ACC112 (cell line): ENCODE results near the gene LINC00632.

Experiments used
- H2AFZ ChIP-seq: fragments of 200-600 bp; sonication (generic); one replicate; pipeline ENCODE4 v1.6.0; 2017; ENCODE audit warnings: antibody characterized with exemption, low read length; ENCODE audit not compliant: unreplicated experiment
- H3K27ac ChIP-seq: fragments of 200-600 bp; sonication (generic); 2 replicates; pipeline ENCODE4 v1.5.1; 2014; ENCODE audit warnings: low read depth, mild to moderate bottlenecking, antibody characterized with exemption, low read length, moderate library complexity
- H3K27me3 ChIP-seq: fragments of 200-600 bp; sonication (generic); 2 replicates; pipeline ENCODE4 v1.6.1; 2014; ENCODE audit warnings: mild to moderate bottlenecking, antibody characterized with exemption, low read length, moderate library complexity, mixed read lengths; ENCODE audit not compliant: insufficient read depth
- H3K36me3 ChIP-seq: fragments of 200-600 bp; sonication (generic); 2 replicates; pipeline ENCODE4 v1.6.1; 2016; ENCODE audit warnings: mild to moderate bottlenecking, antibody characterized with exemption, low read length, moderate library complexity, mixed read lengths; ENCODE audit not compliant: insufficient read depth
- H3K4me1 ChIP-seq: fragments of 200-600 bp; sonication (generic); one replicate; pipeline ENCODE4 v1.6.1; 2016; ENCODE audit warnings: low read length, mixed read lengths; ENCODE audit not compliant: insufficient read depth, unreplicated experiment, control insufficient read depth
- H3K4me3 ChIP-seq: fragments of 200-600 bp; sonication (generic); 2 replicates; pipeline ENCODE4 v1.5.1; 2014; ENCODE audit warnings: mild to moderate bottlenecking, low read depth, low read length
- H3K79me2 ChIP-seq: fragments of 200-600 bp; sonication (generic); one replicate; pipeline ENCODE4 v1.6.0; 2016; ENCODE audit warnings: low read length; ENCODE audit not compliant: control insufficient read depth, unreplicated experiment, insufficient read depth

The LINC00632 gene

DNA sequence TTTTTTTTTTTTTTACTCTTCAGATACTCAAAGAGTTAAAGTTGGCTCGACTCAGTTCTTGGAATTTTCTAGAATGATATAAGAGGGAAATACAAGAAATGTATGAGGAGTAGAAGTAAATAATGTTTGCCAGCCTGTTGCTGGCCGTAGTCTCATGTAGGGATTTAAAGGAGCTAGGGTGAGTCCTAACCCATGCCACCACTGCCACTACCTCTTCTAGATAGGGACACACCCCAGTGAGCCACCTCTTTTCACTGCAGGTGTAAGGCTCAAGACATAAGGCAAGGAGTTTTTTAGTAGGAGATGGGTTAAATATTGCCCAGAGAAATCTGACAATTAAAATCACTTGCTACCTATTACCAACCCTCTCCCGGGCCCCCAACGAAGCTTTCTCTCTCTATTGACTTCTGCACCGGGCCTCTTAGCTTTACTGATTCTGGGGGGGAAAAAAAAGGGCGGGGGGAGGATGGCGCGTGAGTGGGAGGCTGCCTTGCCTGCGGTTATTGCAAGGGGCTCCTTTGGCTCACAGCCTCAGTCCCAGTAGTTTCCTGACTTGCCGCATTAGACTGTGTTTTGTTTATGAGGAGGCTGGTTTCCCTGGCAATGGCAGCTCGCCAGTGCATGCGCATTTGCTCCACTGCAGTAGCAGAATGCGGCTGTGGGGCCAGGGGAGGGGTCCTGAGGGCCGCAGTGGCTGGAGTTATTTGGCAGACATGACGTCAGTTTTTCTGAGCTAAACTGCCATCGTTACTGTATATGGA is 3.0 kb downstream of the LINC00632 start:
- no peak overlapping the region for H3K27ac ChIP-seq
- H3K79me2 ChIP-seq = no peaks in the 10 kb centered on the region
- no peaks in the 10 kb centered on the region for H3K4me1 ChIP-seq
- H3K27me3 ChIP-seq = no peaks in the 10 kb centered on the region
- no peak overlapping the region for H2AFZ ChIP-seq
- no peak overlapping the region for H3K4me3 ChIP-seq
- H3K36me3 ChIP-seq = no peaks in the 10 kb centered on the region

DNA sequence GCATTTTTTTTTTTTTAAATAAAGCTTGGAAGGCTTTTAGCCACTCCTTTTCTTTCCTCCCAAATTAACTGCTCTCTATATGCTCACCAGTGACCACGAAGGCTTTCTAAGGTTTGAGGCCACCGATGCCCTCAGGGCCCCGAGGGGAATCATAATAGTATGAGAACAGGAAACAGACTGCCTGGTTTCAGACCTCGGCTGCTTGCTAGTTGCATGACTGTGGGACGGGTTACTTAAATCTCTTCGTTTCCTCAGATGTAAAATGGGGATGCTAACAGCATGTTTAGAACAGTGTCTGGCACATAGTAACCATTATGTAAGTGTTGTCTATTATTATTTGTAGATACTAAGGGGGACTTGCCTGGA is 3.6 kb downstream of the LINC00632 start:
- Histone ChIP-seq H3K27me3 (no peaks in the 10 kb centered on the region), H3K4me1 (no peaks in the 10 kb centered on the region), H3K4me3 (no peak overlapping the region), H3K36me3 (no peaks in the 10 kb centered on the region), H2AFZ (no peak overlapping the region), H3K27ac (no peak overlapping the region), H3K79me2 (no peaks in the 10 kb centered on the region)

DNA sequence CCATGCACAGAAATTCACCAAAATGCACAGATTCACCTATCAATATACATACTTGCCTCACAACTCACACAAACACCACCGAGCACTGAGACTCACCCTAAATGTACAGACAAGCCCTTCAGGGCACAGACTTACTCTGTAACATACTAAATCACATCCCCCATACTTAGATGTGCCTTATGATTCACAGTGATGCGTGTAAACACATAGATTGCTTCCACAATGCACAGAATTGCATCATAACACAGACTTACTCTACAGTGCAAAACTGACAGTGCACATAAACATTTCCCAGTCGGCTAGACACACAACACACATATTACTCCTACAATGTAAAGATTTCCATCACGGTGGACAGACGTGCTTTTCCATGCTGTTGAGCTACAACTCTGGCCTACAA is 6.2 kb downstream of the LINC00632 start:
- no peak overlapping the region for H3K4me3 ChIP-seq
- no peaks in the 10 kb centered on the region for H3K27me3 ChIP-seq
- no peaks in the 10 kb centered on the region for H3K4me1 ChIP-seq
- no peaks in the 10 kb centered on the region for H3K79me2 ChIP-seq
- H2AFZ ChIP-seq = no peak overlapping the region
- no peak overlapping the region for H3K27ac ChIP-seq
- H3K36me3 ChIP-seq = no peaks in the 10 kb centered on the region

DNA sequence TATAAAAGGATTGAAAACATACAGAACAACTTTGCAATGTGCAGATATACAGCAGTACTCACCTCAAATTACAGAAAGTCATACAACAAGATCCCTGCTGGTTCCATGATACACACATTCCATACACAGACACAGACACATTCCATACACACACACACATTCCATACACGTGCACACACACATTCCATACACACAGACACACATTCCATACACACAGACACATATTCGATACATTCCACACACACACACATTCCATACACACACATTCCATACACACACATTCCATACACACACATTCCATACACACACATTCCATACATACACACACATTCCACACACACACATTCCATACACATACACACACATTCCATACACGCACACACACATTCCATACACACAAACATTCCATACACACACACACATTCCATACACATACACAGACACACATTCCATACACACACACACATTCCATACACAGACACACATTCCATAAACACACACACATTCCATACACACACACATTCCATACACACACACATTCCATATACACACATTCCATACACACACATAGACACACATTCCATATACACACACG is 13.7 kb downstream of the LINC00632 start:
- Histone ChIP-seq H3K79me2 (no peaks in the 10 kb centered on the region), H3K27ac (no peak overlapping the region), H3K4me3 (no peak overlapping the region), H2AFZ (no peak overlapping the region), H3K4me1 (no peaks in the 10 kb centered on the region), H3K27me3 (no peaks in the 10 kb centered on the region), H3K36me3 (no peaks in the 10 kb centered on the region)

DNA sequence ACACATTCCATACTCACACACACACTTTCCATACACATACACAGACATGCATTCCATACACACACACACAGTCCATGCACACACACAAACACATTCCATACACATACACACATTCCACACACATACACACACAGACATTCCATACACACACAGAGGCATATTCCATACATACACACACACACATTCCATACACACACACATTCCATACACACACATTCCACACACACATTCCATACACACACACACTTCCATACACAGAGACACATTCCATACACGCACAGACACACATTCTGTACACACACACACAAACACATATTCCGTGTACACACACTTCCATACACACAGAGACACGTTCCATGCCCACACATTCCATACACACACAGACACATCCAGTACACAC is 14.8 kb downstream of the LINC00632 start:
- H3K27me3 ChIP-seq = no peaks in the 10 kb centered on the region
- H3K4me3 ChIP-seq = no peak overlapping the region
- no peaks in the 10 kb centered on the region for H3K79me2 ChIP-seq
- no peak overlapping the region for H3K27ac ChIP-seq
- no peaks in the 10 kb centered on the region for H3K36me3 ChIP-seq
- no peak overlapping the region for H2AFZ ChIP-seq
- H3K4me1 ChIP-seq = no peaks in the 10 kb centered on the region

DNA sequence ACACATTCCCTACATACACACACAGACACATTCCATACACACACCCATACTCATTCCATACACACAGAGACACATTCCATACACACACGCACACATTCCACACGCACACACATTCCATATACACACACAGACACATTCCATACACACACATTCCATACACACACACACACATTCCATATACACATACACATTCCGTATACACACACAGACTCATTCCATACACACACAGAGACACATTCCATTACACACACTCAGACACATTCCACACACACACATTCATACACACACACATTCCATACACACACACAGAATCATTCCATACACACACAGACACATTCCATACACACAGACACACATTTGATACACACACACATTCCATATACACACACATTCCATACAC is 15.2 kb downstream of the LINC00632 start:
- Histone ChIP-seq H2AFZ (no peak overlapping the region), H3K4me3 (no peak overlapping the region), H3K27ac (no peak overlapping the region), H3K4me1 (no peaks in the 10 kb centered on the region), H3K27me3 (no peaks in the 10 kb centered on the region), H3K36me3 (no peaks in the 10 kb centered on the region), H3K79me2 (no peaks in the 10 kb centered on the region)

DNA sequence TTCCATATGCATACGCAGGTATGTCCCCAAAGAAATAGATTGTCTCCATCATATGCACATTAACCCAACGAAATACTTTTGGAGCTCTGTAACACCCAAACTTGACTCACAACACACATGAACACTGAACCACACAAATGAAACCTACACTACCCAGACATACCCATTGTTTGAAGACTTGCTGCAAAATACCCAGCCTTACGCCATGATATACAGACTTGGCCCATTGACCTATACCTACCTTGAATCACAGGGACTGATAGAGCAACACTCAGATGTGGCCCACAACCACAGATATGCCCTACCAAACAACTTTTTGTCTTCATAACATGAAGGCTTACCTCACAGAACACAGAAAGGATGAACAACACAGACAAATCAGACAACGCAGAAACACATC is 15.9 kb downstream of the LINC00632 start:
- Histone ChIP-seq H3K4me1 (no peaks in the 10 kb centered on the region), H3K4me3 (no peak overlapping the region), H3K27ac (no peak overlapping the region), H3K27me3 (no peaks in the 10 kb centered on the region), H2AFZ (no peak overlapping the region), H3K36me3 (no peaks in the 10 kb centered on the region), H3K79me2 (no peaks in the 10 kb centered on the region)

DNA sequence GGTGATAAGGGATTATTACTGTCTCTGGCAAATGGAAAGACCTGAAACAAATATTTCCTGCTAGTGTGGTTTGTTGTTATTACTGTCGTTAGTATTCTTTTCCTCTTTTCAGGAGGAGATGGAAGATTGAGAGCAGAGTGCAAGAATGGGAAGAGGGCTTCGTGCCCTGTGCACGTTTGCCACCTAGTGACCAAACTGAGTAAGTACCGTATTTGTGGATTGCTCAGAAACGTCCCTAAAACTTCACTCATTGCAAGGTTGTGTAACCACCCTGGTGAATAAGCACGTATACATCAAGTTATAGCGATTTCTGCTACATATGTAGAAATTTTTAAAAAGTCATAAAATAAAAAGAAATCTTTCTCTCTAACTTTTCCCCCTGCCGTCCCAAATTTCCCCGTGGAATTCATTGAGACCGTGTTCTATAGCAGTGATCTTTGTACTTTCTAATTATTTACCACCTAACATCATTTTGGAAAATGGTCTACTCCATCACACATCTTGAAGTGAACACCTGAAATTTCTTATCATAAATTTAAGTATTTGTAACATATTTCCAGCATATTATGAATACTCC is 24.3 kb downstream of the LINC00632 start:
- no peaks in the 10 kb centered on the region for H3K4me1 ChIP-seq
- H3K27me3 ChIP-seq = no peaks in the 10 kb centered on the region
- H3K4me3 ChIP-seq = no peak overlapping the region
- H3K36me3 ChIP-seq = no peaks in the 10 kb centered on the region
- no peak overlapping the region for H2AFZ ChIP-seq
- H3K27ac ChIP-seq = no peak overlapping the region
- no peaks in the 10 kb centered on the region for H3K79me2 ChIP-seq

DNA sequence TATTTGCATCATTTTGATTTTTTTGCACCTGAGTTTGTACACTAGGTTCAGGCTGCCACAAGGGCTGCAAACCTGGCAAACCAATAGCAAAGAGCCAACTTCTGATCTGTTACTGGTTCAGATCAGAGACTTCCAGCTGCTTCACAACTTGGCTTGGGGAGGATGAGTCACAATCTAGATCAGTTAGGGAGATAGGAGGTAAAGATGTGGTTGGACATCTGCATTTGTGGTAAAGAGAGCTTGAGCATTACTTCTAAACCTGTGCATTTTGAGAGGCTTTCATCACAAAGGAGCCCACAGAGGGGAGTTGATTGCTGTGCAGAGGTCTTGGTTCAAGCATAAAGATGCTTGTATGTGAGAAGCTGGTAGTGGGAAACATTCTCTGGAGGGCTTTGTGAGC is 34.5 kb downstream of the LINC00632 start:
- Histone ChIP-seq H3K27ac (no peak overlapping the region), H3K36me3 (no peaks in the 10 kb centered on the region), H3K4me3 (no peak overlapping the region), H3K27me3 (no peaks in the 10 kb centered on the region), H3K4me1 (no peaks in the 10 kb centered on the region), H2AFZ (no peak overlapping the region), H3K79me2 (no peaks in the 10 kb centered on the region)

DNA sequence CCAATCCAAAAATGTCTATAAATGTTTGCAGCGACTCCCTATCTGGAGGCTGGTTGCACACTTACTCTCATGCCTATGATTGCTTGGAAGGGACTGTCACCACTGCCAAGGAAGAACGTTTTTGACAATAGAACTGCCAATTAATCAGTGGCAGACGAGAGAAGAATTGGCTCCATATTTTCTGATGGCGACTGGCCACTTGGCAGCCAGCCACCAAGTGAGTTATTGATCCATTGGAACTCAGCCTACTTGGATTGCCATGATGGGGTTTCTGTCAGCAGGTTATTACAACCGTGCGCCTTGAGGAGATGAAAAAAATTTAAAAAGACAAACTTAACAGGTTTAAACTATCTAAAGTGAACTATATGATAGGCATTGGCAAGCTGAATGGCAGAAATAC is 47.4 kb downstream of the LINC00632 start:
- no peaks in the 10 kb centered on the region for H3K79me2 ChIP-seq
- H3K4me3 ChIP-seq = no peak overlapping the region
- H3K27me3 ChIP-seq = no peaks in the 10 kb centered on the region
- no peak overlapping the region for H2AFZ ChIP-seq
- H3K4me1 ChIP-seq = no peaks in the 10 kb centered on the region
- H3K27ac ChIP-seq = no peak overlapping the region
- H3K36me3 ChIP-seq = no peaks in the 10 kb centered on the region

DNA sequence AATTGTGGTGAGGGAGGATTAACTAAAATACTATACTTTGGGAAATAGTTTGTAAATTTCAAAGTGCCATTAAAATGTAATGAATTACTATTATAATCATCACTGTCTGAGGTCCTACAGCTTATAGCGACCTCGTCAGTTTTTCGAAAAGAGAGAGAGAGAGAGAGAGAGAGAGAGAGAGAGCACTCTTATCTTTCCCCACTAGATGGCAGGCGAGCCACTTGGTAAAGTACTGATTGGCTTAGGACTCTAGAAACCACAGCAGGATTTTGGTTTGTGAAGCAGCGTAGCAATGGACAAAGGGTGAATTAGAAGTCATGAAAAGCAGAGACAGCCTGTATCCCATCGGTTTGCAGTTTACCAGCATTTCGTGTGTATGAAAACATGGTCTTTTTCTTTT is 52.5 kb downstream of the LINC00632 start:
- Histone ChIP-seq H3K4me1 (no peaks in the 10 kb centered on the region), H3K4me3 (no peak overlapping the region), H3K27ac (no peak overlapping the region), H3K79me2 (peaks cover 4% of the 10 kb centered on the region), H3K27me3 (no peaks in the 10 kb centered on the region), H3K36me3 (no peaks in the 10 kb centered on the region), H2AFZ (no peak overlapping the region)
